Breast epithelium (tissue), 4 donors: ENCODE measurements around the gene ARHGEF26. TPM values are rescaled to one million over a fixed set of nuclear protein-coding genes. Genes with fewer than 3 reads are reported as not detected.

Source experiments
- DNase-seq, 2 donors: peaks; one replicate each; pipeline ENCODE4 v3.0.0-alpha.2; 2019; ENCODE audit warnings: low spot score in 2 of 2
- H3K27ac ChIP-seq, 2 donors: fragments of 200-600 bp; sonication (generic) in 1 of 2; one replicate each; pipeline ENCODE4 v1.5.1; 2016 to 2019; ENCODE audit warnings: mild to moderate bottlenecking in 1 of 2
- H3K27me3 ChIP-seq, 2 donors: fragments of 200-600 bp; sonication (generic) in 1 of 2; one replicate each; pipeline versions ENCODE4 v1.5.1 to v1.6.0; 2017 to 2019; ENCODE audit warnings: control low read depth in 1 of 2, mild to moderate bottlenecking in 1 of 2
- H3K36me3 ChIP-seq: fragments of 200-600 bp; one replicate; pipeline ENCODE4 v1.5.1; 2019
- H3K4me1 ChIP-seq, 2 donors: fragments of 200-600 bp; sonication (generic); one replicate each; pipeline ENCODE4 v1.5.1; 2016 to 2019; ENCODE audit warnings: control low read depth in 1 of 2
- H3K4me3 ChIP-seq, 3 donors: fragments of 200-600 bp; sonication (generic); 1 replicate in 2 of 3; 2 replicates in 1 of 3; pipeline ENCODE4 v1.5.1; 2016 to 2019; ENCODE audit warnings: mild to moderate bottlenecking in 3 of 3, moderate library complexity in 2 of 3
- H3K9me3 ChIP-seq, 2 donors: fragments of 200-600 bp; sonication (generic) in 1 of 2; one replicate each; pipeline ENCODE4 v1.5.1; 2016 to 2019; ENCODE audit warnings: control low read depth in 1 of 2
- CTCF ChIP-seq, 3 donors: fragments of 450-650 bp; IDR thresholded peaks; one replicate each; pipeline ENCODE4 v1.5.1; 2016 to 2017; ENCODE audit warnings: antibody characterized with exemption in 3 of 3, mild to moderate bottlenecking in 3 of 3, moderate library complexity in 3 of 3
- POLR2A ChIP-seq: fragments of 450-650 bp; IDR thresholded peaks from one replicate; pipeline ENCODE4 v1.6.1; 2016; ENCODE audit warnings: antibody characterized with exemption, mild to moderate bottlenecking, moderate library complexity
- POLR2AphosphoS5 ChIP-seq, 3 donors: sonication (generic); formaldehyde crosslinking; IDR thresholded peaks; one replicate each; pipeline ENCODE4 v1.6.1; 2017; ENCODE audit warnings: antibody characterized with exemption in 3 of 3
- intact Hi-C: fragments of 100-400 bp; cut with DNase I; formaldehyde crosslinking; loops from one replicate; pipeline ENCODE4 v1.15.1; 2023; ENCODE audit warnings: low total_unique reads
- total RNA-seq, 3 donors: library from RNA; depleted of rRNA; stranded (reverse); fragments of >200 nt; gene quantifications; one replicate each; pipeline ENCODE4 v1.1.0, GENCODE V29; 2016

ARHGEF26 gene
- total RNA-seq, 3 donors from 2014 or later, result 16.7 to 20.2 (median 19.8) TPM

GRCh38 chr3:154275292-154275691 is 154.1 kb downstream of the ARHGEF26 start:
- Histone ChIP-seq H3K4me3 (no peak overlapping the region), H3K36me3 (peaks cover 4% of the 10 kb centered on the region), H3K9me3 (no peaks in the 10 kb centered on the region), H3K27me3 (no peaks in the 10 kb centered on the region), H3K4me1 (no peaks in the 10 kb centered on the region), H3K27ac (no peak overlapping the region)
- intact Hi-C loops, result no loop called here
- DNase-seq, result no peak
- no peak for TF ChIP-seq CTCF (IDR thresholded peaks at IDR 0.05)
- no peak for TF ChIP-seq POLR2AphosphoS5 (IDR thresholded peaks at IDR 0.05)
- TF ChIP-seq POLR2A, result no peak

- intact Hi-C loops, result no loop called here
- Histone ChIP-seq H3K36me3 (peaks cover 4% of the 10 kb centered on the region), H3K4me3 (no peak overlapping the region), H3K27ac (no peak overlapping the region), H3K27me3 (no peaks in the 10 kb centered on the region), H3K9me3 (no peaks in the 10 kb centered on the region), H3K4me1 (no peaks in the 10 kb centered on the region)
- no peak for DNase-seq
- TF ChIP-seq CTCF (IDR thresholded peaks at IDR 0.05), result no peak
- no peak for TF ChIP-seq POLR2AphosphoS5 (IDR thresholded peaks at IDR 0.05)
- no peak for TF ChIP-seq POLR2A
These were observed 154.8 kb downstream of the ARHGEF26 start for GRCh38 chr3:154275965-154276364.

- no peaks in the 10 kb centered on the region for H3K27me3 ChIP-seq
- intact Hi-C loops, result no loop called here
- H3K27ac ChIP-seq, result no peak overlapping the region
- no peak for DNase-seq
- no peak overlapping the region for H3K4me3 ChIP-seq
- peaks cover 4% of the 10 kb centered on the region for H3K36me3 ChIP-seq
- TF ChIP-seq CTCF (IDR thresholded peaks at IDR 0.05), result no peak
- TF ChIP-seq POLR2A, result no peak
- no peak for TF ChIP-seq POLR2AphosphoS5 (IDR thresholded peaks at IDR 0.05)
- no peaks in the 10 kb centered on the region for H3K9me3 ChIP-seq
- no peaks in the 10 kb centered on the region for H3K4me1 ChIP-seq
These were observed 159.0 kb downstream of the ARHGEF26 start for GRCh38 chr3:154280161-154280560.

- no peak for DNase-seq
- H3K27me3 ChIP-seq, result no peaks in the 10 kb centered on the region
- H3K9me3 ChIP-seq, result no peaks in the 10 kb centered on the region
- intact Hi-C loops, result no loop called here
- no peak overlapping the region for H3K27ac ChIP-seq
- H3K4me1 ChIP-seq, result no peaks in the 10 kb centered on the region
- no peaks in the 10 kb centered on the region for H3K36me3 ChIP-seq
- TF ChIP-seq POLR2AphosphoS5 (IDR thresholded peaks at IDR 0.05), result no peak
- no peak for TF ChIP-seq POLR2A
- TF ChIP-seq CTCF (IDR thresholded peaks at IDR 0.05), result no peak
- no peak overlapping the region for H3K4me3 ChIP-seq
These were observed 164.0 kb downstream of the ARHGEF26 start for GRCh38 chr3:154285221-154285620.

- TF ChIP-seq POLR2AphosphoS5 (IDR thresholded peaks at IDR 0.05) (no peak), POLR2A (no peak), CTCF (IDR thresholded peaks at IDR 0.05) (no peak)
- Histone ChIP-seq H3K4me1 (no peaks in the 10 kb centered on the region), H3K27me3 (no peaks in the 10 kb centered on the region), H3K9me3 (no peaks in the 10 kb centered on the region), H3K36me3 (peaks cover 12% of the 10 kb centered on the region), H3K4me3 (no peak overlapping the region), H3K27ac (no peak overlapping the region)
- intact Hi-C loops, result no loop called here
- DNase-seq, result no peak
These were observed 169.0 kb downstream of the ARHGEF26 start for GRCh38 chr3:154290187-154290586.
